GM19324 (cell line): ENCODE data around the gene ZNF236.
A peak's percentile ranks its signal among the peaks of the same experiment; 100 is the strongest.
"Not testable (repeated sequence)": the region's sequence is repeated elsewhere in the genome, so short reads cannot be mapped to it uniquely, and the experiment has no call there.

Source experiments
- ATAC-seq: cut with Tn5 transposase; IDR thresholded peaks from one replicate; pipeline ENCODE4 v1.9.1; 2021; ENCODE audit warnings: mild to moderate bottlenecking, moderate library complexity; ENCODE audit not compliant: unreplicated experiment, low FRiP score

ZNF236 gene

DNA sequence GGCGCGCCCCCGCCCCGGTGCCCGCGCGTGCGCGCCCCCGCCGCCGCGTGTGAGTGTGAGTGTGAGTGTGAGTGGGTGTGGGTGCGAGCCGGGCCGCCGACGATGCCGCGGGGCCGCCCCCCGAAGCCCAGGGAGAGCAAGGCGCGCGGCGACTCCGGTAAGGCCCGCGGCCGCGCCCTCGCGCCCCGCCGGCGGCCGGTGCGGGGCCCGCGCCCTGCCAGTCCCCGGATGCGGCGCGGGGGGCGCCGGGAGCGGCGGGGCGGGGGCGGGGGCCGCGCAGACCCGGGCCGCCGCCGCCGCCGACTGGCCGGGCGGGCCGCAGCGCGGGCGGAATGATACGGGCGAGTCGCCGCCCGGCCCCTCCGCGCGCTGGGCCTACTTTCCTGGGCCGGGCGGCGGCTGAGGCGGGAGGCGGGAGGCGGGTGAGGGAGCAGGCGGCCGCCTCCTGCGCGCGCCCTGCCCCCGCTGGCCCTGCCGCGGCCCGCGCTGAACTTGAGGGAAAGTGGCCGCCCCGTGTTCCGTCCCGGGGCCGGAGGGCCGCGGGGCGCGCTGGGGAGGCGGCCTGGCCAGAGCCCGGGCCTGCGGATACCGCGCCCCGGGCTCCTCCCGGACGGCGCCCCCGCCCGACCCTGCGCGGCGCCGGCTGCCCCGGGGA lies at the start of gene ZNF236:
Gene ZNF236, plus strand, starts transcription at position 52 of the 655 bp plus-strand sequence. Its CDS starts 51 bp downstream, at position 103.
- peak; percentile 59 for ATAC-seq

GRCh38 chr18:76772665-76773064 lies 49.7 kb upstream of the ZNF236 start:
- no peak for ATAC-seq

GRCh38 chr18:76777036-76777435 lies 45.3 kb upstream of the ZNF236 start:
- not testable (repeated sequence) for ATAC-seq

DNA sequence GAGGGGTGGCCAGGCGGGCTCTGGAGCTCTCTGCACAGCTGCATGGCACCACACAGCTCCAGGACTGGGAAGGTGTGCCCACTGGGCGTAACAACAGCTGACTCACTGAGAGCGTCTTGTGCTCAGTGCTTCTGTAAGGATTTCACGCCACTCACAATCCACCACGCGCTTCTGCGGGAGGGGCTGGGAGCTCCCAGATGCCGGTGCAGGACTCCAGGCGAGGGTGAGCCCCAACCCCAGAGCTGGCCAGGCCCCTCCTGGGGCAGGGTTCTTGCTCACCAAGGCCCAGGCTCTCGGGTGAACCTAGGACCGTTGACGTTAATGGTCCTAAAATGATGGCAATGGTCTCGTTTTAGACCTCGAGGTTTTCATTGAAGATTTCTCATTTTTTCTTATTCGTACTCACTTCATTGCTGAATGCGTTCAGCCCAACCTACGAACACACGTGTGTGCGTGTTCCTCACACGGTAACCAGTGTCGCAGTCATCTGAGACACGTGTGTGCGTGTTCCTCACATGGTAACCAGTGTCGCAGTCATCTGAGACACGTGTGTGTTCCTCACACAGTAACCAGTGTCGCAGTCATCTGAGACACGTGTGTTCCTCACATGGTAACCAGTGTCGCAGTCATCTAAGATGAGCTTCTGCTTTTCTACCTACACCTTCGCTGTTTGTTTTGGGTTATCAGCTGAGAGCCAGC lies 38.4 kb upstream of the ZNF236 start:
- no peak for ATAC-seq

- ATAC-seq = no peak
Measured at GRCh38 chr18:76785872-76786271, 36.5 kb upstream of the ZNF236 start.

DNA sequence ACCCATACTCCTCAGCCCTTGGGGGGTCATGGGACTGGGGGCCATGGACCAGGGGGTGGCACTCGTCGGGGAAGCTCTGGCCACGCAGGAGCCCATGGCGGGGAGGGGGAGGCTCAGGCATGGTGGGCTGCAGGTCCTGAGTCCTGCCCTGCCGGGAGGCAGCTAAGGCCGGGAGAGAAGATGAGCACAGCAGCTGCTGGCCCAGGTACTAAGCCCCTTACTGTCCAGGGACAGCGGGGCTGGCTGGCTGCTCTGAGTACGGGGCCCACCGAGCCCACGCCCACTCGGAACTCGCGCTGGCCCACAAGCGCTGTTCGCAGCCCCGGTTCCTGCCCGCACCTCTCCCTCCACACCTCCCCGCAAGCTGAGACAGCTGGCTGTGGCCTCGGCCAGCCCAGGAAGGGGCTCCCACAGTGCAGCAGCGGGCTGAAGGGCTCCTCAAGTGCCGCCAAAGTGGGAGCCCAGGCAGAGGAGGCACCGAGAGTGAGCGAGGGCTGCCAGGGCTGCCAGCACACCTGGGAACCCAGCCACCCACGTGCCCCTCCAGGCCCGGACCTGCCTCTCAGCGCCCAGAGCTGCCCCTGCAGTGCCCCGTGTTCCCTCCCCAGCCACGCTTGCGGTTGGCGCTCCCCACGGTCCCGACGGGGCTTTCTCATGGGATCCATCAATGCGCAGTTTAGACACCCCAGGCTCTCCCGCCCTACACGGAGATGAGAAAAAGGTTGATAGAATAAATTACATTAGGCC lies 33.6 kb upstream of the ZNF236 start:
- ATAC-seq = no peak

GRCh38 chr18:76791106-76791505 lies 31.3 kb upstream of the ZNF236 start:
- ATAC-seq = no peak

- ATAC-seq = no peak
Measured at GRCh38 chr18:76791642-76792041, 30.7 kb upstream of the ZNF236 start.

DNA sequence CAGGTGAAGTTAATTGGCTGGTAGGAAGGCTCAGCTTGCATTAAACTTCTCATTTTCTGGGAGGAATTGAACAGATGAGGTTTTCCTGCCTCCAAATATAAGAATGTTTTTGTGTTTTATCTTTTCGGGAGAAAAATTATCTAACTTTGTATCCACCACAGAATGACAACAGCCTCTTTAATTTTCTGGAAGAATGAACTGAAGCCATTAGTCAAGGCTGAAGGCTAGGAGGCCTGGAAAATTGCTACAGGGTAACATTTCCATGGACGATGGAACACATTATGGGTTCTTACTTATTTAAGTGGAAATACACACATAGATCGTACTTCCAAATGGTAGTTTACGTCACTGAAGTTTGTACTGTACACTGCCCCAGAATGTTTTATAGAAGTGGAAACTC lies 28.0 kb upstream of the ZNF236 start:
- ATAC-seq = no peak

- peak; percentile 98 for ATAC-seq
Measured at GRCh38 chr18:76801567-76802505, 20.5 kb upstream of the ZNF236 start.

- no peak for ATAC-seq
Measured at GRCh38 chr18:76803413-76803812, 18.9 kb upstream of the ZNF236 start.

DNA sequence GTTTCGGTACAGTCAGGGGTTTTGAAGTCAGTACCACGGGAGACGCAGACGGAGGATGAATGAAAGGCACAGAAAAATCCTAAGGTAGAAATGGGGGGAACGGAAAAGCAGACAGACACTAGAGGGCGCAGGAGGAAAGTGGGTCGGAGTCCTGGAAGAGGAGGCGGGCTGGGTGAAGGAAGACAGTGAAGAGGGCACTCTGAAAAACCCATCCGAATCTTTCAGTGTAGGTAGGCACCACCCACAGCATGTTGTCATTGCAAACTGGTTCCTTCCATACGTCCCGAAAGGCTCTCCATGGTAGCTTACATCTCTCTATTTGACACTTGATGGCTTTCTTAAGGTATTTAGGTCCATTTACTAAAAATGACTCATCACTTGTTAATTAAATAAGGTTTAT lies 18.5 kb upstream of the ZNF236 start:
- peak; percentile 56 for ATAC-seq

DNA sequence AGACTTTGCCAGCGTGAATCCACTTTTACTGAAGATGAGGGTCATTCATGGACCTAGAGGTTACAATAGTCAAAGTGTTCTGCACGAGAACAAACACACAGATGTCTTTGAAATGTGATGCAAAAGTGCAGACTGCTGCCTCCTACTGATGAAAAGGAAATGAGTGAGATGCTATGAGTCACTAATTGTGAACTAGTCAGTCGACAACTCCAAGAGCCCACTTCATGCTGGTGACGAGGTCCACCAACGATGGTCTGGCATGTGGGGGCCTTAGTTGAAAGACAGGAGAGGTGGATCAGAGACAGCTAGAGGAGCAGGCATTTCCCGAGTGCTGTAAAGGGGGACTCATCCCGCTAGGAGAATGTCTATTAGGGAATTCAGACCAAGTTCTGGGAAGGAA lies 17.1 kb upstream of the ZNF236 start:
- ATAC-seq = no peak

DNA sequence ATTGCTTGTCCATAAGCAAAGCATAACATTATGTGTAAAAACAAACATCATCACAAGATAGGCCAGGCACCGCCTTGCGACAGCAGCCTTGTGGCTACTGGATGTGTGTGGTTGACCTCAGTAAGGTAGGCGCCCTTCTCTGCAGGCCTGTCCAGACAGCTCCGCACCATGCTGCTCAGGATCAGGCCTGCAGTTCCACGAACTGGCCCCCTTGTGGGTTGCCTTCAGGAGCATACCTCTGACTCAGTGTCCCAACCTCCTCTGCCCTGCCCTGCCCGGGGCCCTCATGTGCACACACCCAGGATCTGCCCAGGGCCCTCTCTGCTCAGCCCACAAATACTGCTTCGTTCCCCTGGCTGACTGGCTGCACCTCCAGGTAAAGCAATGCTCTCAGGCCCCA lies 16.1 kb upstream of the ZNF236 start:
- ATAC-seq = no peak

- no peak for ATAC-seq
Measured at GRCh38 chr18:76808561-76808960, 13.8 kb upstream of the ZNF236 start.

- ATAC-seq = peak; percentile 63
Measured at GRCh38 chr18:76811530-76811929, 10.8 kb upstream of the ZNF236 start.

DNA sequence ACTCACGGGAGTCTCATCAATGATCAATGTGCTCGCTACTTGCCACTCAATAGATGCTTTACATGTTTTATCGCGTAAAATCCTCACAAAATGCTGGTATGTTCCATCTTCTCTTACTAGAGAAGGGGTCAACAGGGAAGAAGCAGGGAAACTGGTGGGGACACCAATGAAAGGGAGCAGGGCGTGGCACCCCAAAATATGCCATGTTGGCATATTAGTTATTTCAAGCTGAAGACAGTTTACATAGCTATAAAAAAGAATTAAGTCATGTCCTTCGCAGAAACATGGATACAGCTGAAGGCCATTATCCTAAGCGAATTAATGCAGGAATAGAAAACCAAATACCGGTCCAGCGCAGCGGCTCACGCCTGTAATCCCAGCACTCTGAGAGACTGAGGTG lies 8.1 kb upstream of the ZNF236 start:
- ATAC-seq = no peak

GRCh38 chr18:76816127-76816526 lies 6.2 kb upstream of the ZNF236 start:
- no peak for ATAC-seq

DNA sequence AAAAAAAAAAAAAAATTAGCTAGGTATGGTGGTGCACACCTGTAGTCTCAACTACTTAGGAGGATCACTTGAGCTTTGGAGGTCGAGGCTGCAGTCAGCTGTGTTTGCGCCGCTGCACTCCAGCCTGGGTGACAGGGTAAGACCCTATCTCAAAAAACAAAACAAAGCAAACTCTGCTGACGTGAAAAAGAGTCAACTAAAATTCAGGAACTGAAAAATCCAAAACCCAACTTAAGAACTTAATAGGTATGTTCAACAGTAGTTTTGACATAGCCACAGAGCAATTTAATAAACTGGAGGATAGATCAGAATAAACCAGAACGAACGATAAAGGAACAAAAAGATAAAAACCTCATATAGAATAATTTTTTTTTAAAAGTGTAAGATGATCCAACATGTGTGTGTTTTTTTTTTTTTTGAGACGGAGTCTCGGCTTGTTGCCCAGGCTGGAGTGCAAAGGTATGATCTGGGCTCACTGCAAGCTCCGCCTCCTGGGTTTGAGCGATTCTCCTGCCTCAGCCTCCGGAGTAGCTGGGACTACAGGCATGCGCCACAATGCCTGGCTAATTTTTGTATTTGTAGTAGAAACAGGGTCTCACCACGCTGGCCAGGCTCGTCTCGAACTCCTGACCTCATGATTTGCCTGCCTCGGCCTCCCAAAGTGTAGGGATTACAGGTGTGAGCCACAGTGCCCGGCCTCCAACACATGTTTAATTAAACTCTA lies 4.3 kb upstream of the ZNF236 start:
- ATAC-seq = no peak
